ENCODE results near the gene RIPOR3.
"Not testable (repeated sequence)": the region's sequence is repeated elsewhere in the genome, so short reads cannot be mapped to it uniquely, and the experiment has no call there.

RIPOR3 gene

DNA sequence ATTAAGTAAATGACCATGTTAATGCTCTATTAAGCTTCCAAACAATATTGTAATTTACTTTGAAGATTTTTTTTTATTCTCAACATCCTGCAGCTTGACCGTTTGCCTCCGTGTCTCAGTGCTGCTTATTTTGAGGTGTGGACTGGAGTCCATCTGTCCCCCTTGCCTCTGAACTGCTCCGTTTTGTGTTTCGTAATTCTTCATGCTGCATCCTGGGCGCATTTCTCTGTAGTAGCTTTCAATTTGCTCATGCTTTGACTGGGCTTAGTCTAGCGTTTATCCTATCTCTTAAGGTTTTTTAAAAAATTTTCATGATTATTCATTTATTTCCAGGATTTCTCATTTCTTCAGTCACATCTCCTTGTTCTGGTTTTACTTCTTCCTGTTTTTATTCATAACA, 143.4 kb downstream of the RIPOR3 start:
- no peak for DNase-seq

DNA sequence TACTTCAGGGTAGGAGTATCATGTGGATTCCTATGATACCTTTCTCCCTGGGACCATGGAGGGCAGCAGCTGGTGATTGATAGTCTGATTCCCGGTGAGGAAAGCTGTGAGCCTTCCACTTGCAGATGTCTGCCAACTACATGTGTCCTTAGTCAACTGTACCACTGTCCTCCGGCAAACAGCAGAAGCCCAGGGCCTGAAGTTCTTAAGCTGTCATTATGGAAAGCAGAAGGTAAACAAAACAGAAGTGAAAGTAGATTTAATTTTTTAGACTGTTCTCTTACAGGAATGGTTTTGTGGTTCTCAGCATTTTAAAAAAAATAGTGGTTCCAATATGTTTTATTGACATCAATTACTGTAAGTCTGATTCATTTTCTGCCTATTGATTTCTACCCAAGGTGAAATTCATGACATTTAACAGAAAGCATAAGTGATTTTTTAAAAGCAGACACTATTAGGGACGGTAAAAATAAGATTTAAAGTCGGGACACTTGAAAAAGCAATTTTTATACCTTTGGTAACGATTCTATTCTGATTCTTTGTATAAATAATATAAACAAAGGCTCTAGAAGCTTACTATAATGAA, 144.5 kb downstream of the RIPOR3 start:
- no peak for DNase-seq

DNA sequence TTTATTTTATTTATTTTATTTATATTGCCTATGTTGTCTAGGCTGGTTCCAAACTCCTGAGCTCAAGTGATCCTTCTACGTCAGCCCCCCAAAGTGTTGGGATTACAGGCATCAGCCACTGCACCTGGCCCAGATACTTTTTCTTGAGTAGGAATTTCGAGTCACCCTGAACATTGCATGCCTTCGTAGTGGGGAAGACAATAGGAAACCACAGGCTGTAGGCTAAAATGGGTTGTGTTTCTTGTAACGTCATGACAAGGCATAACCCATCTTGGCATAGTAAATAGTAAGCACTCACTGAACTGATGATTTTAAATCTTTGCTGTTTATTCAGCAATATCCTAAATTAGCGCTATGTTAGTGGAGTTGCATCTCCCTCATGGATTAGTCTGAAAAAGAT, 146.2 kb downstream of the RIPOR3 start:
- no peak for DNase-seq

DNA sequence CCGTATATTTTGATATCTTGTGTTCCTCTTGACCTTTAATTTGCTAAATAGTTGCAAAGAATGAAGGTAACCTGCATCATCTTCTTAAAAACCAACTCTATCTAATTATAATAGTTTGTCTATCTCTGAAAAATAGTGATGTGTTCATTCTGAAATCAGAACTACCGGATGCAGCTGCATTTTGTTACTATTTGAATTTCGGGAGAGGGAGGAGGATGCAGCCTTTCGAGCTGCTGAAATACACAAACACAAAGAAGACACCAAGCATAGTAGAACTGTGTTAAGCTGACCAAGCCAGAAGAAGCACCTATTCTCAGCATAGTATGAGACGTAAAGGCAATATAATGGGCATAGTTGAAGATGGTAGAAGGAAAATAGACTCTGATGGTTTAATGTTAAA, 148.0 kb downstream of the RIPOR3 start:
- no peak for DNase-seq

DNA sequence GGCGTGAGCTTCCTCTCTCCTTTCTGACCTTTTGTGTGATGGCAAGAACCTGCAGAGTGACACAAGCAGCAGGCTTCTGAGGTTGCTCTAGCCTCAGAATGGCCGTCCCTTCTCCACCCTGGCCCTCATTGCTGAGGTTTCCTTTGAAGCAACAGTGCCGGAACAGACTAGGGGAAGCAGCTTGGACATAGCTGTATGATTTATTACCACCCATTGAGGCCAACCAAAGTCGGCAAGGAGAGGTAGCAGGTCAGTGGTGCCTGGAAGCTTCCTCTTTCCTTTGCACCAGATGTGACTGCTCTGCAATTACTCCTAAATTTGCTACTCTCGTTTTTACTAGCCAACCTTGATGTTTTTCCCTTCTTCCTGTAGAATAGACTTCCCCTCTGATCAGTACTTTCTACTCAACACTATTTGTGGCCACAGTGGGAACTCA, 149.7 kb downstream of the RIPOR3 start:
- DNase-seq: no peak

DNA sequence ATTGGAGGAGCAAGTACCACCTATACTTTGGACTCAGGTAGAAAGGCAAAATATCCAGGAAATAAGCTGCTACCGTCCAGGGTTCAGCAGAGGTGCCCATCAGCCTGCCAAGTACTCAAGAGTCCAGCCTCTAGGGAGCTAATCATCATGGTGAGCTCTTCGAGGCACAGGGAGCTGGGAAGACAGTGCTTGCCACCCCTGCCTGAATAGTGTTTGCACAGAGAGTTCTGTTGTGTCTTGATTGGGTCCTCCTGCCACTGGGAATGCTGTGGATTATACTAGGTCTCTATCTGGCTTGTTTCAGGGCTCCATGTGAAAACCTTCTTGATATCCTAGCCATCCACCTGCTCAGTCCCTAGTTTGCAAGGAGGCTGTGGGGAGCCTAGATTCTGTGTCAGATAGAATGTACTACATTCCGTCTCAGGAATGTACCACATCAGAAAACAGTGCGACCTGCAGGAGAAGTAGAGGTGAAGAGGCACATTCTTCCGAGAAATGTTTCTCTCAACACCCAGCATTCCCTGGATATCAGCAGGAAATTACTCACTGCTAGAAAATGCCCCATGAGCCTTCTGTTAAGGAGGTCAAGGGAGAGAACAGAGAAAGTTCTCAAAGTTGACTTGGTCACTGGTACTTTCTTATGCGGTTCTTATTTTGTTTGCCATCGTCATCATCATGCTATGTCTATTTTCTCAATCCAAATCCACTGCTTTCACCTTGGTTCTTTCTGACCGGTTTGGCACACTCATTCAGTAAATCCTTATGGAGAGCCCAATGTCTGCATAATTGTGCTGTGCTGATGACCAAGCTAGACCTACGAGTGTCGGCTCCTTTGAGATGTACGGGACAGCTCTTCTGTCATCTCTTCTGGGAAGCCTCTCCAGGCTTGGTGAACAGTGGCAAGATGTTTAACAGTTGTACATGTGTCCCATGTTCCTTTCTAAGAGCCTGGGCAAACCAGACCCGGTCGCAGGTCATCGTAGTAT, 150.4 kb downstream of the RIPOR3 start:
- no peak for DNase-seq

DNA sequence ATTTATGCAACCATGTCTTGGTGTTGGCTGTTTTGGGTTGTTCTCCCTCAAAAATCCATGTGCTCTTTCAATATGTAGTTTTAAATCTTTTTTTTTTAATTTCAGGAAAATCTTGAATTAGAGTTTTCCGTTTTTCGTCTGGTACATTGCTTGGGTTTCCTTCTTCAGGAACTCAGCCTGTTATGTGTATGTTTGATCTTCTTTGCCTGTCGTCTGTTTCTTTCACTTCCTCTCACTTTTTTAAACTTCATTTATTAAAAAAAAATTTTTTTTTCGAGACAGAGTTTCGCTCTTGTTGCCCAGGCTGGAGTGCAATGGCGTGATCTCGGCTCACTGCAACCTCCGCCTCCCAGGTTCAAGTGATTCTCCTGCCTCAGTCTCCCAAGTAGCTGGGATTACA, 151.5 kb downstream of the RIPOR3 start:
- not testable (repeated sequence) for DNase-seq

DNA sequence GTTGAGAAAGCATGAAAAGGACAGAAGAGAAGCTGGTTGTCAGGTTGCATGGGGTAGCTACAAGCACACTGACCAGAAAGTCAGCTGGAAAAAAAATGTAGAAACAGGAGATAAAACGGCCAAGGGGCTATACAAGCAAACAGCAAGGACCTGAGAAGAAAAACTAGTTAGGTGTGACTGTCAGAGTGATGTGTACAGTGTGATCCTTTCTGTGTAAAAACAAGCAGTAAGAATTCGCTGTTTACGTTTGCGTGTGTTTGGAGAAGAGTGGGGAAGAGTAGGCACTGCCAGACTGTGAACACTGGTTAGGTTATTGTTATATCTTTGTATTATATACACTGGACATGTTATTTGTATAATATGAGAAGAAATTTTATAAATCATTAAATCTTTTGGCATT, 153.1 kb downstream of the RIPOR3 start:
- DNase-seq: no peak

DNA sequence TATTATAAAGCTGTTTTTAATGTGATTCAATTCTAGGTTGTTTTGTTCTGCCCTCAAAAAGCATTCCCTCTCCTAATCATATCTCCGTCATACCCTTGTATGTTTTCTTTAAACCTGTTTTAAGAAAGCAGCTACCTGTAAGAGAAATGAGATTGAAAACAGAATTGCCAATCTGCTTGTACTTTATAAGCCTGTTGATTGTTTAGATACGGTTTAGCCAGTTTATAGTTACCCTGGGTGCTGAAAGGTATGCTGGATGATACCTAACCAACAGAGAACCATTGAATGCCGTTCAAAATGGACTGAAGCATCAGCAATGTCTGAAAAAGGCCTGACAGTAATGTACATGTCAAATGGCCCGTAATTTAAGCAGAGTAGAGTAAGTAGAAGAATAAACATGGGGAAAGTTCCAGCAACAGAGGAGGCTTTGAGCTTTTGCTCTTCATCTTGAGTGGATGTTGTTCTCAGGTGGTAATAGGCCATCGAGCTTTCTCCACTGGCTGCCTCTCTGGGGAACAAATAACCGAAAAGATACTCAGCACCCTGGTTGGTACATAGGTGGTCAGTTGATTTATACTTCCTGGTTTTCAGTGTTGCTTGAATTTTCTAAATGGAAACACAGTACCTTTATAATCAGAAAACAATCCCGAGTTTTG, 153.7 kb downstream of the RIPOR3 start:
- no peak for DNase-seq

DNA sequence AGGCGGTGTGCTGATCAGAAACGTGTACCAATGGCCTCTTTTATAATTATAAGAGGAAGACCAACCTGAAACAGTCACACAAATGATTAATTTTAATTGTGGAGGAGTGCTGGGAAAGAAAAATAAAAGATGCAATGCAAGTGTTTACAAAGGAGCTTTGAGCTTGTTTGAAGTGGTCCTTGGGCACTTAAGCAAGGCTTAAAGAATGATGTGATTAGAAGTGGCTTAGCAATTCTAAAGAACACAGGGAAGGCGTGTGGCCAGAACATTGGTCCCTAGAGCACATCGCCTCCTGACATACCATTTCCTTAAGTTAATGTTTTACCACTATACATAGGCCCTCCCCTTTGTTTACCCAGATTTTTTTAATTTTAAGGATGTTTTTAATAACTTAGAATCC, 155.0 kb downstream of the RIPOR3 start:
- DNase-seq: no peak
